GM15510 (cell line): ENCODE data around the gene UVSSA.

Source experiments
- POLR2A ChIP-seq: IDR thresholded peaks from 3 replicates; pipeline ENCODE4 v1.6.1; 2011; ENCODE audit warnings: borderline replicate concordance; ENCODE audit not compliant: insufficient read length; ENCODE audit errors: extremely low read depth

UVSSA gene

GRCh38 chr4:1409491-1410425 is 62.8 kb downstream of the UVSSA start:
- no peak for TF ChIP-seq POLR2A

GRCh38 chr4:1410491-1411325 is 63.7 kb downstream of the UVSSA start:
- TF ChIP-seq POLR2A, result no peak

- TF ChIP-seq POLR2A, result no peak
Measured at GRCh38 chr4:1411436-1412375, 64.7 kb downstream of the UVSSA start.

GRCh38 chr4:1412376-1413203 is 65.6 kb downstream of the UVSSA start:
- no peak for TF ChIP-seq POLR2A

GRCh38 chr4:1413204-1413663 is 66.2 kb downstream of the UVSSA start:
- no peak for TF ChIP-seq POLR2A

- no peak for TF ChIP-seq POLR2A
Measured at GRCh38 chr4:1413687-1414479, 66.9 kb downstream of the UVSSA start.

GRCh38 chr4:1414831-1415680 is 68.0 kb downstream of the UVSSA start:
- no peak for TF ChIP-seq POLR2A

GRCh38 chr4:1415681-1415981 is 68.6 kb downstream of the UVSSA start:
- no peak for TF ChIP-seq POLR2A

GRCh38 chr4:1416051-1416947 is 69.3 kb downstream of the UVSSA start:
- no peak for TF ChIP-seq POLR2A

GRCh38 chr4:1416948-1417260 is 69.9 kb downstream of the UVSSA start:
- no peak for TF ChIP-seq POLR2A

- TF ChIP-seq POLR2A, result no peak
Measured at GRCh38 chr4:1417522-1418390, 70.7 kb downstream of the UVSSA start.
